Kidney glomerular epithelial cell (primary cell): Measurements from ENCODE around the gene ST8SIA4.

Experiments used
- DNase-seq: peaks from one replicate; lab custom pipeline; 2025; lab: John Stamatoyannopoulos, UW

The ST8SIA4 gene

GRCh38 chr5:100779669-100780375 is 123.3 kb downstream of the ST8SIA4 start:
- no peak for DNase-seq

GRCh38 chr5:100777680-100778300 is 125.3 kb downstream of the ST8SIA4 start:
- peak; percentile 46 for DNase-seq

GRCh38 chr5:100775533-100775855 is 127.6 kb downstream of the ST8SIA4 start:
- no peak for DNase-seq

GRCh38 chr5:100772548-100772947 is 130.5 kb downstream of the ST8SIA4 start:
- no peak for DNase-seq

- no peak for DNase-seq
Measured at GRCh38 chr5:100772006-100772405, 131.1 kb downstream of the ST8SIA4 start.

GRCh38 chr5:100771181-100771580 is 131.9 kb downstream of the ST8SIA4 start:
- no peak for DNase-seq

GRCh38 chr5:100768221-100768620 is 134.9 kb downstream of the ST8SIA4 start:
- no peak for DNase-seq

GRCh38 chr5:100762995-100763394 is 140.1 kb downstream of the ST8SIA4 start:
- no peak for DNase-seq

GRCh38 chr5:100762108-100762507 is 141.0 kb downstream of the ST8SIA4 start:
- peak; percentile 34 for DNase-seq

- no peak for DNase-seq
Measured at GRCh38 chr5:100761192-100761591, 141.9 kb downstream of the ST8SIA4 start.

- DNase-seq: no peak
Measured at GRCh38 chr5:100760688-100761087, 142.4 kb downstream of the ST8SIA4 start.

- no peak for DNase-seq
Measured at GRCh38 chr5:100758780-100759179, 144.3 kb downstream of the ST8SIA4 start.

- no peak for DNase-seq
Measured at GRCh38 chr5:100758306-100758705, 144.8 kb downstream of the ST8SIA4 start.

- DNase-seq: no peak
Measured at GRCh38 chr5:100757618-100758017, 145.5 kb downstream of the ST8SIA4 start.
